Peyer's patch (tissue), 4 donors: Measurements from ENCODE around the gene LRRK1. TPM values are rescaled to one million over a fixed set of nuclear protein-coding genes. Genes with fewer than 3 reads are reported as not detected.

ENCODE experiments used
- DNase-seq, 3 donors: peaks; one replicate each; pipeline ENCODE4 v3.0.0-alpha.2; 2017 to 2019
- H3K27ac ChIP-seq, 4 donors: fragments of 200-600 bp; sonication (generic); one replicate each; pipeline ENCODE4 v1.5.1; 2016 to 2019
- H3K27me3 ChIP-seq, 2 donors: fragments of 200-600 bp; sonication (generic); one replicate each; pipeline ENCODE4 v1.5.1; 2019
- H3K36me3 ChIP-seq, 3 donors: fragments of 200-600 bp; sonication (generic); one replicate each; pipeline ENCODE4 v1.5.1; 2016 to 2019
- H3K4me1 ChIP-seq, 4 donors: fragments of 200-600 bp; sonication (generic); one replicate each; pipeline ENCODE4 v1.5.1; 2016 to 2019
- H3K4me3 ChIP-seq, 4 donors: fragments of 200-600 bp; sonication (generic); 1 replicate in 3 of 4; 2 replicates in 1 of 4; pipeline ENCODE4 v1.5.1; 2016 to 2019; ENCODE audit warnings: mild to moderate bottlenecking in 1 of 4
- H3K9me3 ChIP-seq, 4 donors: fragments of 200-600 bp; sonication (generic); one replicate each; pipeline ENCODE4 v1.5.1; 2016 to 2019; ENCODE audit warnings: mild to moderate bottlenecking in 1 of 4
- POLR2A ChIP-seq, 2 donors: fragments of 450-650 bp; IDR thresholded peaks; one replicate each; pipeline ENCODE4 v1.5.1; 2017; ENCODE audit warnings: antibody characterized with exemption in 2 of 2, mild to moderate bottlenecking in 2 of 2, moderate library complexity in 2 of 2
- total RNA-seq, 4 donors: library from RNA; depleted of rRNA; stranded (reverse); fragments of >200 nt; gene quantifications; one replicate each; pipeline ENCODE4 v1.1.0, GENCODE V29; 2016
- TF ChIP-seq, protein P1 (sequence below), 6 experiments: fragments of 450-650 bp in 4 of 6; fragments of 200-600 bp in 2 of 6; sonication (generic) in 1 of 6; IDR thresholded peaks; one replicate each; pipeline ENCODE4 v1.5.1; 2017 to 2019; ENCODE audit warnings: antibody characterized with exemption in 6 of 6, mild to moderate bottlenecking in 3 of 6, moderate library complexity in 1 of 6

LRRK1 gene
- total RNA-seq, 4 donors from 2014 or later: 49.2 to 66.0 (median 55.5) TPM

DNA sequence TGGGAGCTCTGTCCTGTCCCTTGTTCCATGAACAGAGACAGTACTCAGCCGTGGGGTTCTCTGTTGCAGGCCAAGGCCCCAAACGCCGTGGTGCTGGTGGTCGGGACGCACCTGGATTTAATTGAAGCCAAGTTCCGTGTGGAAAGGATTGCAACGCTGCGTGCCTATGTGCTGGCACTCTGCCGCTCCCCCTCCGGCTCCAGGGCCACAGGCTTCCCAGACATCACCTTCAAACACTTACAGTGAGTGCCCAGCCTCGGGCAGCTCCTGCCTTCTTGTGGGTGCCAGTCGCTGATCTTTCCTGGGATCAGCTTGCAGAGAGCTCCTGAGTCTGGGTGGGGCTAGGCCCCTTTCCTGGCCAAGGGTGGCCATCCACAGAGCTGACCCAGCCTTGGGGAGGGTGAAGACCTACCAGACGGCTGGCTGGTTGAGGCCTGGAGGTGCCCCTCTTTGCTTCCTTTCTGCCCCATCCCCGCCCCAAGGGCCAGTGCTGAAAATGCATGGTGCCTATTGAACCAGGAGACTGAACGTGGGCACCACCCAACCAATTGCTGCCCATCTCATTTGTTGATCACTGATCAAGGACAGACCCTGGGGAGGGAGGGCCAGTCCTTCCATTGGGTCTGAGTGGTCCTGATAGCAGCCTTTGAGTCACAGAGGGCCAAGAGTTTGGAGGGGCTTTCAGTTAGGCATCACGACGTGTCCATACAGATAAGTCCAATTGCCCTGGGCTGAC, 106.9 kb downstream of the LRRK1 start:
- H3K4me1 ChIP-seq: no peaks in the 10 kb centered on the region
- no peak for TF ChIP-seq POLR2A (IDR thresholded peaks at IDR 0.05)
- TF ChIP-seq, protein P1, sequence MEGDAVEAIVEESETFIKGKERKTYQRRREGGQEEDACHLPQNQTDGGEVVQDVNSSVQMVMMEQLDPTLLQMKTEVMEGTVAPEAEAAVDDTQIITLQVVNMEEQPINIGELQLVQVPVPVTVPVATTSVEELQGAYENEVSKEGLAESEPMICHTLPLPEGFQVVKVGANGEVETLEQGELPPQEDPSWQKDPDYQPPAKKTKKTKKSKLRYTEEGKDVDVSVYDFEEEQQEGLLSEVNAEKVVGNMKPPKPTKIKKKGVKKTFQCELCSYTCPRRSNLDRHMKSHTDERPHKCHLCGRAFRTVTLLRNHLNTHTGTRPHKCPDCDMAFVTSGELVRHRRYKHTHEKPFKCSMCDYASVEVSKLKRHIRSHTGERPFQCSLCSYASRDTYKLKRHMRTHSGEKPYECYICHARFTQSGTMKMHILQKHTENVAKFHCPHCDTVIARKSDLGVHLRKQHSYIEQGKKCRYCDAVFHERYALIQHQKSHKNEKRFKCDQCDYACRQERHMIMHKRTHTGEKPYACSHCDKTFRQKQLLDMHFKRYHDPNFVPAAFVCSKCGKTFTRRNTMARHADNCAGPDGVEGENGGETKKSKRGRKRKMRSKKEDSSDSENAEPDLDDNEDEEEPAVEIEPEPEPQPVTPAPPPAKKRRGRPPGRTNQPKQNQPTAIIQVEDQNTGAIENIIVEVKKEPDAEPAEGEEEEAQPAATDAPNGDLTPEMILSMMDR (IDR thresholded peaks at IDR 0.05): no peak
- no peaks in the 10 kb centered on the region for H3K27me3 ChIP-seq
- no peaks in the 10 kb centered on the region for H3K9me3 ChIP-seq
- H3K27ac ChIP-seq: no peak overlapping the region
- H3K36me3 ChIP-seq: peaks cover 0 to 77% (median 0%) of the 10 kb centered on the region in 3 donors
- H3K4me3 ChIP-seq: no peak overlapping the region
- peak in 2 of 3 donors; percentile 13 to 36 for DNase-seq

DNA sequence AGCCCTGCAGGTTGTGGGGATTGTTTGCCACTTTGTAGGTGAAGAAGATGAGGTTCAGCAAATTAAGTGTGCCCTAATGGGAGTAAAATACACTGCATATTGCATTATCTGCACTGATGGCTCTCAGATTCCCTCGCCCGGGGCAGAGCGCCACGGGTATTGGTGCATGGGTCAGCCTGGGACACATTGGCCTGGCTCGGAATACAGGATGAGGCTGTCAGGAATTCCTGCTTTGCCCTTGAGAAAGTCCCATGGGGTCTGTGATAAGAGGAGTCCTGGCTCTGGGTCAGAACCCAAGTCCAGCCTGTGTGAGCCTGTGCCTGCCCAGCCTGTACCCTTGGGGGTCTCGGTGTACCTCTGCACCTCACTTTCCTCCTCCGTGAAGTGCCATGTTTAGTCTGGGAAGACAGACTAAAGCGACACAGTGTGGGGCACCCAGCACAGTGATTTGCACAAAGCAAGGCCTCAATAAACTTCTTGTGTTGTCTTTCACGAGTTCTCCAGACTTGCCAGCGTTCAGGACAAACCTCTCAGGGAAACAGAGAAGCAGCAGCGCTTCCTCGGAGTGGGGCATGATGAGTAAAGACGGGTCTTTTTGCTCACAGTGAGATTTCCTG, 107.6 kb downstream of the LRRK1 start:
- Histone ChIP-seq H3K36me3 (peaks cover 0 to 76% (median 0%) of the 10 kb centered on the region in 3 donors), H3K27ac (no peak overlapping the region), H3K27me3 (no peaks in the 10 kb centered on the region), H3K9me3 (no peaks in the 10 kb centered on the region), H3K4me1 (no peaks in the 10 kb centered on the region), H3K4me3 (no peak overlapping the region)
- TF ChIP-seq, protein P1 (IDR thresholded peaks at IDR 0.05): no peak
- TF ChIP-seq POLR2A (IDR thresholded peaks at IDR 0.05): no peak
- peak in 2 of 3 donors; percentile 8 to 30 for DNase-seq

DNA sequence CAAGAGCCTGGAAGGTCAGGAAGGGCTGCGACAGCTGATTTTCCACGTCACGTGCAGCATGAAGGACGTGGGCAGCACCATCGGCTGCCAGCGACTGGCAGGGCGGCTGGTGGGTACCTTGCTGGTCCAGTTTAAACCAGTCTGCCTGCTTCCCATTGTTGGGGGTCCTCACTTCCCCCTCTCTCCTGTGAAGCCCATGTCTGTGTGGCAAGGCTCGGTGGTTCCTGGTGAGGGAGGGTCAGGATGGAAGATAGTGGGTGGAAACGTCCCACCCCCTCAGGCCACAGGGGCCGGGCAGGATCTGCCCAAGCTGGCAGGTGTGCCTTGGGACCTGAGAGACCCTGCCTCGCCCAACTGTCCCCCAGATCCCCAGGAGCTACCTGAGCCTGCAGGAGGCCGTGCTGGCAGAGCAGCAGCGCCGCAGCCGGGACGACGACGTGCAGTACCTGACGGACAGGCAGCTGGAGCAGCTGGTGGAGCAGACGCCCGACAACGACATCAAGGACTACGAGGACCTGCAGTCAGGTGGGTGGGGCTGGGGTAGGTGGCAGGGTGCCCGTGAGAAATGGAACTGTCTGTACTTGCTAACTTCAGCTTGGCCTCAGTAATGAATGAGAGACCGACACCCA, 108.2 kb downstream of the LRRK1 start:
- Histone ChIP-seq H3K36me3 (peaks cover 0 to 70% (median 0%) of the 10 kb centered on the region in 3 donors), H3K27me3 (no peaks in the 10 kb centered on the region), H3K9me3 (no peaks in the 10 kb centered on the region), H3K4me1 (no peaks in the 10 kb centered on the region), H3K4me3 (no peak overlapping the region), H3K27ac (no peak overlapping the region)
- no peak for TF ChIP-seq POLR2A (IDR thresholded peaks at IDR 0.05)
- TF ChIP-seq, protein P1 (IDR thresholded peaks at IDR 0.05): no peak
- peak in 2 of 3 donors; percentile 10 to 44 for DNase-seq

DNA sequence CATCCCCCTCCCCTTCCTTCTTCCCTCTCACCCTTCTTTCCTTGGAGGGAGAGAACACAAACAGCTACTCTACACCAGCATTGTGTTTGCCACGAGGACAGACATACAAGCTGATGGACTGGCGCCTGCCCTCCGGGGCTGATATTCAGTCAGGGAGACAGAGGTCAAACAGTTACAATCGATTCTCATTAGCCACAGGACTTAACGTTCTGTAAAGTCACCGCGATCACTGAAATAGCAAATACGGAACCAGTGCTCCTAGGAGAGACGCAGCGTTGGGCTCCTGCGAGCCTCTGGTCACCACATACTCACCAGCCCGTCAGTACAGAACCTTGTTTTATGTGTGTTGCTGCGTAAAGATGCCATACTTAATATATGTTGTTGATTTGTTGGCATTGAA, 108.8 kb downstream of the LRRK1 start:
- no peak overlapping the region for H3K27ac ChIP-seq
- no peak for TF ChIP-seq POLR2A (IDR thresholded peaks at IDR 0.05)
- TF ChIP-seq, protein P1 (IDR thresholded peaks at IDR 0.05): no peak
- no peak overlapping the region for H3K4me3 ChIP-seq
- no peaks in the 10 kb centered on the region for H3K27me3 ChIP-seq
- H3K4me1 ChIP-seq: no peaks in the 10 kb centered on the region
- H3K9me3 ChIP-seq: no peaks in the 10 kb centered on the region
- peak in 2 of 3 donors; percentile 6 to 8 for DNase-seq
- peaks cover 0 to 71% (median 0%) of the 10 kb centered on the region in 3 donors for H3K36me3 ChIP-seq

DNA sequence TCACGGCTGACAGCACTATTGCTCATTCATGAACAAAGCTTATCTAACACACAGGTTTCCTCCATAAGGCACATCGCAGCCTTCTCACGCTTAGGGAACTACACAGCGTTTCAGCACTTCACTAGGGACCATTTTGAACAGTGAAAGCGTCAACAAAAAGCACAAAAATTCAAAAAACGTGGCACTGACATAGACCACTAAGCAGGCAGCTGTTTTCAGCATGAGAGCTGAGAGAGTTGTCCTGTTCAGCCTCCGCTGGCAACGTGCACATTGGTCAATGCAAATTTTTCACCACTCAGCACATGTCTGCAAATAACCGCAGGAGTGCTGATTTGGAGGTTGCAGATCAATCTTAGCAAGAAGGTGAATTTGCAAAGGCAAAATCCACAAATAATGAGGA, 109.2 kb downstream of the LRRK1 start:
- Histone ChIP-seq H3K36me3 (peaks cover 0 to 75% (median 0%) of the 10 kb centered on the region in 3 donors), H3K4me1 (no peaks in the 10 kb centered on the region), H3K27me3 (no peaks in the 10 kb centered on the region), H3K27ac (no peak overlapping the region), H3K9me3 (no peaks in the 10 kb centered on the region), H3K4me3 (no peak overlapping the region)
- TF ChIP-seq, protein P1 (IDR thresholded peaks at IDR 0.05): no peak
- TF ChIP-seq POLR2A (IDR thresholded peaks at IDR 0.05): no peak
- DNase-seq: peak in 2 of 3 donors; percentile 4 to 29
